NCI-H1694 (cell line): ENCODE data around the gene VPS25.
"Not testable (repeated sequence)": the region's sequence is repeated elsewhere in the genome, so short reads cannot be mapped to it uniquely, and the experiment has no call there.

Experiments
- DNase-seq: peaks from one replicate; lab custom pipeline; 2025; lab: John Stamatoyannopoulos, UW

VPS25 gene

DNA sequence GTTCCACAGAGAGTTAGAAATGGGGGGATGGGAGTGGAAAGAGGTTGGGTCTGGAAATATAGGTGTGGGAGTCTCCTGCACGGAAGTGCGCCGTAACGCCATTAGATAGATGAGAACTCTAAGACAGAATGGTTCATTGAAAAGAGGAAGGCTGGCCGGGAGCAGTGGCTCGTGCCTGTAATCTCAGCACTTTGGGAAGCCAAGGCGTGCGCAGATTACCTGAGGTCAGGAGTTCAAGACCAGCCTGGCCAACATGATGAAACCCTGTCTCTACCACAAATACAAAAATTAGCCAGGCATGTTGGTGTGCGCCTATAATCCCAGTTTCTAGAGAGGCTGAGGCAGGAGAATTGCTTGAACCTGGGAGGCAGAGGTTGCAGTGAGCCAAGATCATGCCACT, 5.2 kb upstream of the VPS25 start:
- not testable (repeated sequence) for DNase-seq

DNA sequence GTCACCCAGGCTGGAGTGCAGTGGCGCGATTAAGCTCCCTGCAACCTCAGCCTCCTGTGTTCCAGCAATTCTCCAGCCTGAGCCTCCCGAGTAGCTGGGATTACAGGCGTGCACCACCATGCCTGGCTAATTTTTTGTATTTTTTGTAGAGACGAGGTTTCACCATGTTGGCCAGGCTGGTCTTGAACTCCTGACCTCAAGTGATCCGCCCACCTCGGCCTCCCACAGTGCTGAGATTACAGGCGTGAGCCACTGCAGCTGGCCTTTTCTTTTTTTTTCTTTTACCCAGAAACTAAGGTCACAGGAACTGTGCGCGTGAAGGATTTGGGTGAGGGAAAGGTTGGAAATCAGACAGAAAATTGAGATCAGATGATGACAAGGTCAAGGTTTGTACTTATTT, 3.3 kb upstream of the VPS25 start:
- not testable (repeated sequence) for DNase-seq

DNA sequence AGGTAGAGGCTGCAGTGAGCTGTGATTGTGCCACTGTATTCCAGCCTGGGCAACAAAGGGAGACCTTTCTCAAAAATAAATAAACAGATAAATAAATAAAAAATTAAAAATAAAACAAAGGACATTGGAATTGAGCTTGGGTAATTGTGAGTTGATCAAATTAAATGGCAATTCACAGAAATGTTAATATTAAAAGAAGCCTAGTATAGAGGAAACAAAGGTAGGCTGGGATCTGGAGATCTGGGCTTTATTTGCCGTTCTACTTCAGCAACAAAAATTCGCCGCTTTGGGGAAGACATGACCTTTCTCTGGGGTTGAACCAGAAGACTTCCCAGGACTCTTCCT, 332 bp upstream of the VPS25 start:
- no peak for DNase-seq

DNA sequence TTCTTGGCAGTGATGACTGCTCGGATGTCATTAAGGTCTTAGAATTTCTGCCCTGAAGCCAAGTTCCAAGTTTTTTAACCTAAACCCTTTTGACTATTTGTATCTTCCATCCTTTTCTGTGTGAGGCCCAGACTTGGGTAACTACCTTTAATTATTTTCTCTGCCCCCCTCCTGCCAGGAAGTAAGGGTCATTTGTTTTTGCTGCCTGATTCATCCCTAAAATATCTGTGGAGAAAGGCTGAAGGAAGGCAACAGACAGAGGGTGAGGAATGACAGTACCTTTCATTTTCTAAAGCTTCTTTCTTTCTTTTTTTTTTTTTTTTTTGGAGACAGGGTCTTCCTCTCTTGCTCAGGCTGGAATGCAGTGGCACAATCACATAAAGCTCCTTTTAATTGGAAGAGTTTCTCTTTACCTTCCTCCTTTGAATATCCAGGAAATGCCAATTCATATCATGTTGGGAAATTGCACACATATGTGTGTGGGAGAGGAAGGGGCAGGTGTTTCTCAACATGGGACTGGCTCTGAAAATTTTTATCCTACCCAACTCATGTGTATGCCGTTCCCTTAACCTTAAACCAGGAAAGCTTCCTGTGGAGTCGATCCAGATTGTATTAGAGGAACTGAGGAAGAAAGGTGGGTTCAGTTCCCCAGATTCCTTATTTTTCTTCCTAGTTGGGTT, 957 bp downstream of the VPS25 start:
- DNase-seq = no peak

DNA sequence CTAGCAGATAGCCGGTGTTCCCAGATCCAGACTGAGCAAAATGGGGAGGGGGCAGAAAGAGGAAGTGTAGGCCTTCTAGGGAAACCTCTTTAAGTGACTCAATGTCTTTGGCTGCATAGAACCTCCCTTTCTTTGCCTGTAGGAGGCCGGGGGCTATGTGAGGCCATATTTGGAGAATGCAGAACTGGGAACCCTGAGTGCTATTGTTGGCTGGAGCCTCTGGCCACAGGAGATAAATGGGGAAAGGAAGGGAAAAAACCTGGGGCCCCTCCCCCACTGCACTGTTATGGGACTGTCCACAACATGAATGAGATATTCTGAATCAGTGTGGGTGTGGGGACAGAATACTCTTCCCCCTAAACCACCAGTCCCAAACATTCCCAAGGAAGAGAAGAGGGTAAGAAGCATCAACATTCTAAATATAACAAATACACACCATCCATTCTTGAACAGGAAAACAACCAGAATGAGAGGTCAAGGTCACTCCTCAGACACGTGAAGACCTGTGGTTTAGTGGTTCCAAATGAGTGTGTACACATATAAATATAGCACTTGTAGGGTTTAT, 2.4 kb downstream of the VPS25 start:
- no peak for DNase-seq

DNA sequence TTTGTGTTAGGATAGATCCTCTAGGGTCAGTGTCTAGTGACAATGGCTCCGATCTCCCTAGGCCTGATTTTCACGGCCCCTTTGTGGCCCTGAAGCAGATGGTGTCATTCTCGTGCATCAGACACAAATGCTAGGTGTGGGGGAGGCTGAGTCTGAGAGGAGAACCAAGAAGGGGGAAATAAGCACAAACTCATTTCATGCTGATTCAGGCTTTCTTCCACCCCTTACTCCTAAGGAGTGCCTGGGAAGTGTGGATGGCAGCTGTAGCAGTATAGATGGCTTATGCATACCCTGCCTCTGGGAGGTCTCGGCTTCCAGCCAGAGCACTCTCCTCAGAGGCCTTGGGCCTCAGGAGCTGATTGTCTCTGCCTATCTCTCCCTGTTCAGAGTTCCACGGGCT, 5.3 kb downstream of the VPS25 start:
- no peak for DNase-seq

DNA sequence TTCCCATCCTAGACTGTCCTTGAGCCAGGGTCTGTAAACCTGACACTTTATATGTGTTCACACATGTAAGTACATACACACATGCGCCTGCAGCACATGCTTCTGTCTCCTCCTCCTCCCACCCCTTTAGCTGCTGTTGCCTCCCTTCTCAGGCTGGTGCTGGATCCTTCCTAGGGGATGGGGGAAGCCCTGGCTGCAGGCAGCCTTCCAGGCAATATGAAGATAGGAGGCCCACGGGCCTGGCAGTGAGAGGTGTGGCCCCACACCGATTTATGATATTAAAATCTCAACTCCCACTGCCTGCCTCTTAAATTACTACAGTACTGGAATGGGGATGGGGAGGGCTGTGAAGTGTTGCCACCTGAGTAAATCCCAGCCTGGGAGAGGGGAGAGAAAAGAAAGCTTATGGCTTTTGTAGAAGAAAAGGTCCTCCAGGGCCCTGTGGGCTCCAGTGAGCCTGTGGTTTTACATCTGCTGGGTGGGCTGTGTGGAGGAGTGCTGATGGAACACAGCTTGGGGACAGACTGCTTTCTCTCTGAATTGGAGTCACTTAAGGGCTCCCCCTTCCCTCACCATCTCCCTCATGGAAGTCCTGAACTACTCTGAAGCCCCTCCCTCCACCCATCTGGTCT, 6.2 kb downstream of the VPS25 start:
- no peak for DNase-seq

DNA sequence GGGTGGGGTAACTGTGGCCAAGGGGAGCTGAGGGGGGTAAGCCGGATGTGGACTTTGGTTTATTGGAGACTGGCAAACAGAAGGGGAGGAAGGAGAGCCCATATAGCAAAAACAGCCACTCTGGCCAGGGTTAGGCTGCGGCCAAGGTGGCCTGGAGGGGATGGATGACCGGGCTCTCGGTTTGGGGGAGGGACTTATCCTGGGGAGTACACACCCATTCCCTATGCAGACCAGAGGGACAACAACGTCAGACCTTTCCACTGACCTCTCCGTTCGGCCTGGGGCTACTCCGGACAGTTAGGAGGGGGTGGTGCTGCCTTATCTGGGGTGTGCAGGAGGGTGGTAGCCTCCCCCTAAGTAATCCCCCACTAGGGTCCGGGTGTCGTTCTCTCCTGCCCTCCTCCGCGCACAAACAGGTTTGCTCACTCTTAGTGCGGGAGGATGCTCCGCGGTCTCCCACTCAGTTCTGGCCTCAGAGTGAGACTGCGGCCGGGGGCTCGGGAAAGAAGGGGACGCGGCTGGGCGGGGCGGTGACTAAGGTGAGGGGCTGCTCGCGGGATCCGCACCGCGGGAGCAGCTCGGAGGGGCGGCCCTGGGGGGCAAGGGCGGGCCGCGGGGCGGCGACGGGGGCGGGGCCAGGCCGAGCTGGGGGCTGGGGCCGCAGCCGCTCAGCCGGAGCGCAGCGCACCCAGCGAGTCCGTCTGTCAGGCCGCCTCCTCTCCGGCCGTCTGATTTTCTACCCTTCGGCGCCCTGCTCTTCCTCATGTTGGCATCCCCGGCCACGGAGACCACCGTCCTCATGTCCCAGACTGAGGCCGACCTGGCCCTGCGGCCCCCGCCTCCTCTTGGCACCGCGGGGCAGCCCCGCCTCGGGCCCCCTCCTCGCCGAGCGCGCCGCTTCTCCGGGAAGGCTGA, 6.9 kb downstream of the VPS25 start, which contains the start of gene WNK4:
Gene WNK4 (plus strand): TSS at position 675 of the 915 bp plus-strand sequence. CDS start 89 bp downstream, at position 764.
- no peak for DNase-seq

DNA sequence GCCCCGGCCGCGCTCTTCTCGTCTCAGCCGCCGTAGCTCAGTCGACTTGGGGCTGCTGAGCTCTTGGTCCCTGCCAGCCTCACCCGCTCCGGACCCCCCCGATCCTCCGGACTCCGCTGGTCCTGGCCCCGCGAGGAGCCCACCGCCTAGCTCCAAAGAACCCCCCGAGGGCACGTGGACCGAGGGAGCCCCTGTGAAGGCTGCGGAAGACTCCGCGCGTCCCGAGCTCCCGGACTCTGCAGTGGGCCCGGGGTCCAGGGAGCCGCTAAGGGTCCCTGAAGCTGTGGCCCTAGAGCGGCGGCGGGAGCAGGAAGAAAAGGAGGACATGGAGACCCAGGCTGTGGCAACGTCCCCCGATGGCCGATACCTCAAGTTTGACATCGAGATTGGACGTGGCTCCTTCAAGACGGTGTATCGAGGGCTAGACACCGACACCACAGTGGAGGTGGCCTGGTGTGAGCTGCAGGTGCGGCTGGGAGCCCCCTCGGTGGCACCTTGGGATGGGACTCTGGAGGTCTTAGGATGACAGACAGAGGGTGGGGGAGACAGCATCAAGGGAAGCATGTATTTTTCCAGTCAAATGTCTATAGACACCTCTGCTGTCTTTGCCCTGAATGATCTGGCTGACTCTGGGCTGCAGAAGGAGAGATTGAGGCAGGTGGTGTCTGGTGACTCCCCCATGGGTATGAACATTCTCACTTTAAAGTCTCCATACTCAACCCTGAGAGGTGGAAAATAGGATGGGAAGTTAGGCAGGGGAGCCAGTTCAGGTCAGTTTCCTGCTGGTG, 7.8 kb downstream of the VPS25 start:
- DNase-seq = no peak

DNA sequence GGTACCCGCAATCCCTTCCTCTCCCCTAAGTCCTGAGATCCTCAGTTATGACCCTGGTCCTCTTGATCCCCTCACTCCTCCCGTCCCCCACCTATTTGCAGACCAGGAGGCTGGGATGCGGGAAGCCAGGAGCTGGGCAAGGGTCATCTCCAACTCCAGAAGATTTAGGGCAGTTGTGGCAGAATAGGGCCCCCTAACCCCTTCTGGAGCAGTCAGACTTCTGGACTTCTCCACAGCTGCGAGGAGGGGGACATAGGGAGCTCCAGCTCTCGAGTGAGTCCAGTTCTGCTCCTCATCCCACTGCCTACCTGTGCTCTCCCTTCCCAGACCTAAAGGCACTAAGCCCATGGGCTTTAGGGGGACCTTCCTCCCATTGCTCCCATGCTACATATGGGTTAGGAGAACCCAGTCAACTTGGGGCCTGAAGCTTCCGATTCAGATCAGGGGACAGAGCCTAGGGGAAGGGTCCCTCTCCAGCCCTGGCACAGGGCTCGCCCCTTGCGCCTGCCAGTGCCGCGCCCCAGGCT, 8.5 kb downstream of the VPS25 start:
- DNase-seq = no peak

DNA sequence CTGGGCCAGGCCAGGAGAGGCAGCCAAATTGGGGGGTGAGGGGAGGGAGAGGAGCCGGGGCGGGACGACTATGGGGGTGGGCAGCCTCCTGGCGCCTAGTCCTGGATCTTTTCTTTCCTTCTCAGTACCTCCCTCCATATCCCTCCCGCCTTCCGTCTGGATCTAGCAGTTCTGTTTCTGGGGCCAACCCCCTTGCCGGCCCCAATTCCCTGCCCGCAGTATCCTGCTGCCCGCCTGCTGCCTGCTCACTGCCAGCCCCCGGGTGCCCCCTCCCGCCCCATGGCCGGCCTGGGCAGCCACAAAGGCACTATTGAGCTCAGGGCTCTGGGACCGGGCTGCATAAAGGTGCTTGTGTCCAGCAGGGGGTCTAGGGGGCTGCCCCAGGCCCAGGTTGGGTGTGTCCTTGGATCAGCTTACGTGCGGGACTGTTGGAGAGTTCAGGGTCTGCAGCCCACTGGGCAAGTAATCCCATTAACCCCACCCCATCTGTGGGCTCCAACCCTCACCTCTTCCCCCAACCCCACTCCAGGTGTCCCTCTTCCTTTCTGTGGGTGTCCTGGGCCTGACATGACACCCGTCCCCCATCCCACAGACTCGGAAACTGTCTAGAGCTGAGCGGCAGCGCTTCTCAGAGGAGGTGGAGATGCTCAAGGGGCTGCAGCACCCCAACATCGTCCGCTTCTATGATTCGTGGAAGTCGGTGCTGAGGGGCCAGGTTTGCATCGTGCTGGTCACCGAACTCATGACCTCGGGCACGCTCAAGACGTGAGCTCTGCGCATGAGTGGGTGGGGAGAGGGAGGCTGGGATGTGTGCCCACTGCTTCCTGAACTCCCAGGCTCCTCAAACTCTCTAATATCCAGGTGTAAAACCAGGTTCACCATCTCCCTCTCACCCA, 9.2 kb downstream of the VPS25 start:
- no peak for DNase-seq

DNA sequence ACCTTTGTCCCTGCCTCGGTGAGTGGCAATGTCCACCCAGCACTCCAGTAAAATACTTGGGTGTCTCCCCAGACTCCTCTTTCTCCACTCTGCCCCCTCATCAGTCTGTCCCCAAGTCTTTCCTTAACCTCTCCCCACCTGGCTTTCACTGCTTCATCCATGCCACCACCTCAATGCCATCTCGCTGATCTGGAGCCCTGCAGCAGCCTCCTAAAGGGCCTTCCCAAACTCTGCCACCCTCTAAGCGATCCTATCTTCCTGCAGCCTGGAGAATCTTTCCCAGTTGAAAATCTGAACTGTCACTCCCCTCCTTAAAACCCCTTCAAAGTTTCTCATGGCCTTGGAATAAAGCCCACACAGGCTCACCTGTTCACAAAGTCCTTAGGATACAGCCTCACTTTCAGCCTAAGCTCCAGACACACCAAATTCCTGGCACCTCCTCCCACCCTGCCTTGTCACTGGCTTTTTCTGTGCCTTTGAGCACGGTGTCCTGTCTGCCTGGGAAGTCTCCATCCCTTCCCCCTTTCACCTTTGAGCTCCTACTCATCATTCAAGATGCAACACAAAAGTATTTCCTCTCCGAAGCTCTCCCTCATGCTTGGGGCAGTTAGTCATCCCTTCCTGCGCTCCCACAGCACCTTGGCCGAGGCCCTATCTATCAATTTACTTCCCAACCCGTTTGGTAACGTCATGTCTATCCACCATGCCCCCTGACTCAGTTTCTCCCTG, 10.0 kb downstream of the VPS25 start:
- no peak for DNase-seq

DNA sequence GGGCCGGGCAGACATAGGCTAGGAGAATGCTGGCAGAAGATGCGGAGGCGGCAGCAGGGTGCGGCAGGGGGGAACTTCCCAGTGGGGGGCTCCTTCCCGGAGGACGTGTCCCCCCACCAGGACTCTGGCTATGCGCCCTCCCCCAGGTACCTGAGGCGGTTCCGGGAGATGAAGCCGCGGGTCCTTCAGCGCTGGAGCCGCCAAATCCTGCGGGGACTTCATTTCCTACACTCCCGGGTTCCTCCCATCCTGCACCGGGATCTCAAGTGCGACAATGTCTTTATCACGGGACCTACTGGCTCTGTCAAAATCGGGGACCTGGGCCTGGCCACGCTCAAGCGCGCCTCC, 10.5 kb downstream of the VPS25 start:
- DNase-seq = no peak

DNA sequence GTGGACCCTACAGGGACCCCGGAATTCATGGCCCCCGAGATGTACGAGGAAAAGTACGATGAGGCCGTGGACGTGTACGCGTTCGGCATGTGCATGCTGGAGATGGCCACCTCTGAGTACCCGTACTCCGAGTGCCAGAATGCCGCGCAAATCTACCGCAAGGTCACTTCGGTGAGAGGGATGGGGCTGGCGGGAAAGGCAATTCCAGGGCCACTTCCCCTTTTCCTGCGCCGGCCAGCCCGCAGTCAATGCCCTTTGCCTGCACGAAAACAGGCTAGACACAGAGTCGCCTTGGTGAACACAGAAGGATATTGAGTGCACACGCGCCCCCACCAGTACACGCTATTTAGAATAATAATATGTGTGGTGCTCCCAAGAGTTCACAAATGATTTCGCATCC, 11.2 kb downstream of the VPS25 start:
- DNase-seq = no peak

DNA sequence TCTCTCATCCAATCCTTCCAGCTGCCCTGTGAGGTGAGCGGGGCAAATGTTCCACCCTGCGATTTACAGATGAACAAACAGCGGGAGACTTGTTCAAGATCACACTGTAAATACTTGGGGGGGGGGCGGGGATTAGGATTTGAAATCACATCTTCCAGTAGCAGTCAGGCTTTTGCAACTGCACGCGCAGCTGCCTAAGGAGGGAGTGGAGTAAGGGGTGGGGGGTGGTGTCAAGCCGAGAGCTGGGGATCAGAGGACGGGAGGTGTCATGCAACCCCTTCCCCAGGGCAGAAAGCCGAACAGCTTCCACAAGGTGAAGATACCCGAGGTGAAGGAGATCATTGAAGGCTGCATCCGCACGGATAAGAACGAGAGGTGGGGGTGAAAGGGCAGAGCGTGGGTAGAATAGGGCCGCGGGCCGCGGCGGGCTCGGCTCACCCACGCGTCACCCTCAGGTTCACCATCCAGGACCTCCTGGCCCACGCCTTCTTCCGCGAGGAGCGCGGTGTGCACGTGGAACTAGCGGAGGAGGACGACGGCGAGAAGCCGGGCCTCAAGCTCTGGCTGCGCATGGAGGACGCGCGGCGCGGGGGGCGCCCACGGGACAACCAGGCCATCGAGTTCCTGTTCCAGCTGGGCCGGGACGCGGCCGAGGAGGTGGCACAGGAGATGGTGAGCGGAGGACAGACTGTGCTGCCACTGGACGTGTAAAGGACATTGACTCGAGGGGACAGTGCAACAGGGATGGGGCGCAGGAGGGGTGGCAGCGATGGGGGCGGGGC, 11.8 kb downstream of the VPS25 start:
- DNase-seq = no peak

DNA sequence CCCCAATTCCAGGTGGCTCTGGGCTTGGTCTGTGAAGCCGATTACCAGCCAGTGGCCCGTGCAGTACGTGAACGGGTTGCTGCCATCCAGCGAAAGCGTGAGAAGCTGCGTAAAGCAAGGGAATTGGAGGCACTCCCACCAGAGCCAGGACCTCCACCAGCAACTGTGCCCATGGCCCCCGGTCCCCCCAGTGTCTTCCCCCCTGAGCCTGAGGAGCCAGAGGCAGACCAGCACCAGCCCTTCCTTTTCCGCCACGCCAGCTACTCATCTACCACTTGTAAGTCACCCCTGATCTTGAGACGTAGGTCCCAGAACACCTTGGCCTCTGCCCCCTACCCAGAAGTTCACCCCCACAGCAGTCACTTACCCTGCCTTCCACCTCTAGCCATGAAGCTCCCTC, 14.0 kb downstream of the VPS25 start:
- no peak for DNase-seq

DNA sequence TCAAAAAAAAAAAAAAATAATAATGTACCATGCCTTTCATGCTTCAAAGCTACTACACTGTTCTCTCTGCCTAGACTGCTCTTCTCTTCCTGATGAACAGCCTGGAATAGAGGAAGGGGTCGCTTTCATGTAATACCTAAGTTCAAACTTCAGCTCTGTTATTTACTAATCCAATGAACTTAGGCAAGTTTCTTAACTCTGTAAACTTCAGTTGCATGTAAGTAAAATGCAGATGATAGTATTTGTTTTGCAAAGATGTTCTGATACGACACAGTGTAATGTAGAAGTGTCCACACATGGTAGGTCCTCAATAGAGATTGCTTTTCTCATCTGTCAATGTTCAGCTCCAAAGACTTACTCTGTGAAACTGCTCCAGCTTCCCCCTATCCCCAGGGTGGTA, 18.7 kb downstream of the VPS25 start:
- no peak for DNase-seq

DNA sequence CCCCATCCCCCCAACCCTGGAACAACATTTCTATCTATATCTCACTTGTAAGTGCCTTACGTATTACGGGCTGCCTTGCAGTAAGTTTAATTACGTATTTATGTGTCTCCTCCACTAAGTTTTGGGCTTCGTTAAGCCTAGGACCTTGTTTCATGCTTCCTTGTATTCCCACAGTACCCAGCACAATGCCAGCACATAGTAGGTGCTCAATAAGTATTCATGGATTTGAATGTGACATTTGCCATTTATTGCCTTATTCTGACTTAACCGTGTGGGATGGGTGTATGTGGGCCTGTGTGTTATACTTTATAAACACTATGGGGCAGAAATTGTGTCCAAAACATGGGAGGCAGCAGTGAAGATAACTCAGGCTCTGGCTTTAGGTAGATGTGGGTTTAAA, 19.3 kb downstream of the VPS25 start:
- DNase-seq = no peak

DNA sequence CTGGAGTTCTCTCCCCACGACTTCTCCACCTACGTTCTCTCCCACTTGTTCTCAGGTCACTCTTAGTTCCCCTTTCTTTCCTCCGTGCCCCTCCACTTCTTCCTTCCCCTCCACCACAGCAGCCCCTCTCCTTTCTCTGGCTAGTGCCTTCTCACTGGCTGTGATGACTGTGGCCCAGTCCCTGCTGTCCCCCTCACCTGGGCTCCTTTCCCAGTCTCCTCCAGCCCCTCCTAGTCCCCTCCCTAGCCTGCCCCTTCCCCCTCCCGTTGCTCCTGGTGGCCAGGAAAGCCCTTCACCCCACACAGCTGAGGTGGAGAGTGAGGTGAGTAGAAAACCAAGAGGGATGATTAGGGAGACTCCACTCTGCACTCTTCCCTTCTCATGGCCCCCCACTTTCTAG, 21.8 kb downstream of the VPS25 start:
- no peak for DNase-seq
